HG03139 (cell line): ENCODE measurements around the gene TPGS1.
A peak's percentile ranks its signal among the peaks of the same experiment; 100 is the strongest.

ENCODE experiments used
- ATAC-seq: cut with Tn5 transposase; IDR thresholded peaks from one replicate; pipeline ENCODE4 v1.9.1; 2021; ENCODE audit not compliant: unreplicated experiment

The TPGS1 gene

GRCh38 chr19:494171-495080, 12.9 kb upstream of the TPGS1 start:
- ATAC-seq, result no peak

GRCh38 chr19:495081-495401, 12.3 kb upstream of the TPGS1 start:
- no peak for ATAC-seq

GRCh38 chr19:495402-496111, 11.7 kb upstream of the TPGS1 start:
- no peak for ATAC-seq

- no peak for ATAC-seq
Observed at GRCh38 chr19:496112-496665, 11.1 kb upstream of the TPGS1 start, which contains the start of gene MADCAM1. Gene MADCAM1, plus strand, starts transcription at chr19:496486. Its CDS starts 14 bp downstream, at chr19:496500.

- ATAC-seq, result no peak
Observed at GRCh38 chr19:496986-497385, 10.3 kb upstream of the TPGS1 start.

- no peak for ATAC-seq
Observed at GRCh38 chr19:497491-497868, 9.8 kb upstream of the TPGS1 start.

- ATAC-seq, result no peak
Observed at GRCh38 chr19:497869-498510, 9.3 kb upstream of the TPGS1 start.

- ATAC-seq, result no peak
Observed at GRCh38 chr19:498511-498891, 8.8 kb upstream of the TPGS1 start.

- no peak for ATAC-seq
Observed at GRCh38 chr19:498977-499623, 8.2 kb upstream of the TPGS1 start.

- ATAC-seq, result no peak
Observed at GRCh38 chr19:501646-502045, 5.7 kb upstream of the TPGS1 start.

- no peak for ATAC-seq
Observed at GRCh38 chr19:504616-505015, 2.7 kb upstream of the TPGS1 start.

- ATAC-seq, result peak; percentile 59
Observed at GRCh38 chr19:506404-507285, 652 bp upstream of the TPGS1 start.

GRCh38 chr19:508204-509150, 1.2 kb downstream of the TPGS1 start:
- no peak for ATAC-seq

GRCh38 chr19:510606-511100, 3.4 kb downstream of the TPGS1 start:
- no peak for ATAC-seq

GRCh38 chr19:511101-511851, 4.0 kb downstream of the TPGS1 start:
- ATAC-seq, result no peak

- ATAC-seq, result no peak
Observed at GRCh38 chr19:512547-513365, 5.5 kb downstream of the TPGS1 start.
